K562 (cell line): ENCODE results near the gene NCAM2. TPM values are rescaled to one million over a fixed set of nuclear protein-coding genes. Genes with fewer than 3 reads are reported as not detected.

Experiments
- E2F8 ChIP-seq: fragments of 450-650 bp; IDR thresholded peaks from 2 replicates; pipeline ENCODE4 v1.7.1; 2018; ENCODE audit warnings: mild to moderate bottlenecking, low read depth; ENCODE audit not compliant: partially characterized antibody
- GATAD2A ChIP-seq: fragments of 450-650 bp; IDR thresholded peaks from 2 replicates; pipeline ENCODE4 v1.6.1; 2017
- GTF3C2 ChIP-seq: IDR thresholded peaks from 3 replicates; pipeline ENCODE4 v1.6.1; 2011; ENCODE audit warnings: borderline replicate concordance, mild to moderate bottlenecking, moderate library complexity; ENCODE audit not compliant: insufficient read length; ENCODE audit errors: extremely low read depth
- LEF1 ChIP-seq: fragments of 450-650 bp; IDR thresholded peaks from 2 replicates; pipeline ENCODE4 v1.6.1; 2016; ENCODE audit warnings: mild to moderate bottlenecking
- ZBTB40 ChIP-seq, 2 experiments: fragments of 450-650 bp in 1 of 2; sonication (generic) in 1 of 2; formaldehyde crosslinking in 1 of 2; IDR thresholded peaks; 2 replicates each; pipeline versions ENCODE4 v1.7.1 to v1.9.0; 2016 to 2022; ENCODE audit warnings: inconsistent platforms in 1 of 2, mild to moderate bottlenecking in 1 of 2, missing genetic modification reagents in 1 of 2
- ZFP30 ChIP-seq: fragments of 250-450 bp; sonication (Bioruptor Pico); IDR thresholded peaks from 2 replicates; pipeline ENCODE4 v1.8.0; 2022; ENCODE audit warnings: moderate library complexity, mild to moderate bottlenecking, inconsistent platforms, borderline replicate concordance
- ZFPM2 ChIP-seq: fragments of 250-450 bp; sonication (Bioruptor Pico); IDR thresholded peaks from 2 replicates; pipeline ENCODE4 v1.5.1; 2022; ENCODE audit warnings: mild to moderate bottlenecking
- ZFX ChIP-seq: sonication (generic); formaldehyde crosslinking; IDR thresholded peaks from 2 replicates; pipeline ENCODE4 v1.8.0; 2022; ENCODE audit warnings: mild to moderate bottlenecking, missing genetic modification reagents, moderate library complexity
- ZNF280A ChIP-seq: fragments of 450-650 bp; IDR thresholded peaks from 2 replicates; pipeline ENCODE4 v1.6.1; 2018; ENCODE audit warnings: mild to moderate bottlenecking, low read depth; ENCODE audit not compliant: partially characterized antibody
- polyA plus RNA-seq, 8 experiments: library from polyadenylated mRNA; depleted of rRNA in 4 of 8; stranded (reverse) in 5 of 8; unstranded in 3 of 8; fragments of >200 nt; fragmentation: Nextera tagmentation in 2 of 8; fragmentation: Illumina TruSeq in 1 of 8; extraction: Ambion mirVana in 2 of 8; extraction: Trizol in 1 of 8; gene quantifications; 2 replicates each; pipeline versions ENCODE4 v1.2.1 to v1.2.3, GENCODE V29; 2011 to 2014; ENCODE audit warnings: inconsistent platforms in 1 of 8, missing spikeins in 1 of 8
- total RNA-seq, 7 experiments: library from RNA; depleted of rRNA in 6 of 7; stranded (reverse); fragments of >200 nt in 6 of 7; fragmentation: Illumina TruSeq in 2 of 7; extraction: Trizol in 2 of 7; gene quantifications; 2 replicates each; pipeline versions ENCODE4 v1.2.1 to v1.2.3, GENCODE V29; 2011 to 2021; ENCODE audit warnings: low replicate concordance in 1 of 7

NCAM2 gene
- total and polyA plus RNA-seq, 9 of the 15 experiments (the other 6 are each of a cell fraction or from before 2014, with no cell fraction given) = 14.0 to 58.2 (median 27.8) TPM

GRCh38 chr21:21200103-21200938 lies 202.1 kb downstream of the NCAM2 start (continued):
- no peak for TF ChIP-seq GTF3C2
- TF ChIP-seq ZFX = no peak
- TF ChIP-seq LEF1 = peak; percentile 69; the same call in 1 of the 2 replicates
- no peak for TF ChIP-seq ZFPM2 (CRISPR knock-in tag)
- TF ChIP-seq ZFP30 = no peak
- TF ChIP-seq ZBTB40 (IDR thresholded peaks at IDR 0.05) = peak; percentile 94
- peak; percentile 55 for TF ChIP-seq ZBTB40 (CRISPR knock-in tag; IDR thresholded peaks at IDR 0.05)
- no peak for TF ChIP-seq E2F8
- TF ChIP-seq ZNF280A = no peak
- 0 out of 2 replicates have a peak, but pooled peaks have one; percentile 36 for TF ChIP-seq GATAD2A
